ENCODE measurements around the gene CEBPE.

- TF ChIP-seq CTCF (IDR thresholded peaks at IDR 0.05; ENCODE audit: insufficient read depth, low read depth, low read length): no peak
- no peak for TF ChIP-seq EZH2 (IDR thresholded peaks at IDR 0.05; ENCODE audit: insufficient read depth, low read length)
These were observed 29.7 kb upstream of the CEBPE start for GRCh38 chr14:23148591-23149249.

Data from astrocyte (in vitro differentiated cells and primary cell).